Coronary artery (tissue), 2 donors: ENCODE data around the gene MARCHF9.
"Not testable (repeated sequence)": the region's sequence is repeated elsewhere in the genome, so short reads cannot be mapped to it uniquely, and the experiment has no call there.

Experiments used
- DNase-seq: peaks from one replicate; pipeline ENCODE4 v3.0.0-alpha.2; 2017; ENCODE audit warnings: low spot score
- H3K27ac ChIP-seq, 2 donors: fragments of 200-600 bp; sonication (generic); one replicate each; pipeline ENCODE4 v1.5.1; 2016 to 2019
- H3K4me3 ChIP-seq: fragments of 200-600 bp; sonication (generic); 2 replicates; pipeline ENCODE4 v1.5.1; 2016; ENCODE audit warnings: mild to moderate bottlenecking, moderate library complexity
- CTCF ChIP-seq: fragments of 200-600 bp; sonication (generic); IDR thresholded peaks from one replicate; pipeline ENCODE4 v1.5.1; 2019; ENCODE audit warnings: antibody characterized with exemption

The MARCHF9 gene

GRCh38 chr12:57716305-57716704, 38.6 kb upstream of the MARCHF9 start:
- no peak overlapping the region for H3K4me3 ChIP-seq
- no peak for TF ChIP-seq CTCF
- DNase-seq = no peak
- no peak overlapping the region for H3K27ac ChIP-seq

GRCh38 chr12:57717131-57717530, 37.8 kb upstream of the MARCHF9 start:
- no peak for DNase-seq
- no peak overlapping the region for H3K27ac ChIP-seq
- TF ChIP-seq CTCF = no peak
- no peak overlapping the region for H3K4me3 ChIP-seq

- H3K27ac ChIP-seq = no peak overlapping the region
- DNase-seq = no peak
- no peak overlapping the region for H3K4me3 ChIP-seq
- no peak for TF ChIP-seq CTCF
Measured at GRCh38 chr12:57717846-57718640, 36.9 kb upstream of the MARCHF9 start.

- no peak overlapping the region for H3K27ac ChIP-seq
- TF ChIP-seq CTCF = no peak
- no peak overlapping the region for H3K4me3 ChIP-seq
- DNase-seq = no peak
Measured at GRCh38 chr12:57718641-57719528, 36.0 kb upstream of the MARCHF9 start.

- TF ChIP-seq CTCF = no peak
- DNase-seq = no peak
- Histone ChIP-seq H3K4me3 (no peak overlapping the region), H3K27ac (no peak overlapping the region)
Measured at GRCh38 chr12:57719777-57720605, 34.9 kb upstream of the MARCHF9 start.

GRCh38 chr12:57720606-57721595, 34.0 kb upstream of the MARCHF9 start:
- no peak overlapping the region for H3K4me3 ChIP-seq
- DNase-seq = no peak
- no peak overlapping the region for H3K27ac ChIP-seq
- no peak for TF ChIP-seq CTCF

- DNase-seq, H3K4me3 ChIP-seq: not testable (repeated sequence)
Measured at GRCh38 chr12:57721846-57722608, 32.9 kb upstream of the MARCHF9 start.

More at GRCh38 chr12:57721846-57722608, 32.9 kb upstream of the MARCHF9 start:
- not testable (repeated sequence) for H3K27ac ChIP-seq
